ENCODE data around the gene IGFLR1. TPM values are rescaled to one million over a fixed set of nuclear protein-coding genes. Genes with fewer than 3 reads are reported as not detected.
A peak's percentile ranks its signal among the peaks of the same experiment; 100 is the strongest.
"Not testable (repeated sequence)": the region's sequence is repeated elsewhere in the genome, so short reads cannot be mapped to it uniquely, and the experiment has no call there.

Gene IGFLR1
- total RNA-seq, 1 donor from 2014 or later, result 6.3 TPM

GRCh38 chr19:35775298-35776101, 33.2 kb upstream of the IGFLR1 start, which contains the start of gene ARHGAP33:
TSS of gene ARHGAP33 (plus strand) at chr19:35775564. CDS start at chr19:35775659, 95 bp downstream.
- peak within 1 kb of the TSS; percentile 78 for H3K27ac Mint-ChIP-seq (ENCODE audit: unreplicated experiment)
- DNase-seq (ENCODE audit: low read depth, low spot score), result peak; percentile 100
- H3K9me3 Mint-ChIP-seq, result no peaks in the 10 kb centered on the region
- H3K27me3 Mint-ChIP-seq (ENCODE audit: low read depth), result peaks cover 9% of the 10 kb centered on the region
- H3K4me1 Mint-ChIP-seq, result peaks cover 34% of the 10 kb centered on the region
- no peaks in the 10 kb centered on the region for H3K36me3 Mint-ChIP-seq (ENCODE audit: low read depth)
- H3K4me3 Mint-ChIP-seq, result peak within 1 kb of the TSS; percentile 91
- TF ChIP-seq CTCF (conservative IDR thresholded peaks at IDR 0.05), result no peak

- TF ChIP-seq CTCF (conservative IDR thresholded peaks at IDR 0.05), result no peak
- H3K36me3 Mint-ChIP-seq (ENCODE audit: low read depth), result peaks cover 2% of the 10 kb centered on the region
- no peak overlapping the region for H3K27ac Mint-ChIP-seq (ENCODE audit: unreplicated experiment)
- H3K9me3 Mint-ChIP-seq, result no peaks in the 10 kb centered on the region
- peaks cover 9% of the 10 kb centered on the region for H3K27me3 Mint-ChIP-seq (ENCODE audit: low read depth)
- DNase-seq (ENCODE audit: low read depth, low spot score), result no peak
- peaks cover 34% of the 10 kb centered on the region for H3K4me1 Mint-ChIP-seq
- H3K4me3 Mint-ChIP-seq, result peak overlapping the region; percentile 91
Measured at GRCh38 chr19:35775046-35775297, 32.7 kb upstream of the IGFLR1 start.

GRCh38 chr19:35774274-35775045, 32.2 kb upstream of the IGFLR1 start:
- no peak for TF ChIP-seq CTCF (conservative IDR thresholded peaks at IDR 0.05)
- peaks cover 2% of the 10 kb centered on the region for H3K36me3 Mint-ChIP-seq (ENCODE audit: low read depth)
- no peak overlapping the region for H3K27ac Mint-ChIP-seq (ENCODE audit: unreplicated experiment)

GRCh38 chr19:35773020-35773806, 31.0 kb upstream of the IGFLR1 start:
- DNase-seq (ENCODE audit: low read depth, low spot score), result no peak
- H3K4me3 Mint-ChIP-seq, result peak overlapping the region; percentile 71
- H3K4me1 Mint-ChIP-seq, result peaks cover 39% of the 10 kb centered on the region
- H3K27ac Mint-ChIP-seq (ENCODE audit: unreplicated experiment), result no peak overlapping the region
- TF ChIP-seq CTCF (conservative IDR thresholded peaks at IDR 0.05), result no peak
- peaks cover 6% of the 10 kb centered on the region for H3K36me3 Mint-ChIP-seq (ENCODE audit: low read depth)
- H3K27me3 Mint-ChIP-seq (ENCODE audit: low read depth), result peaks cover 9% of the 10 kb centered on the region
- no peaks in the 10 kb centered on the region for H3K9me3 Mint-ChIP-seq

More at GRCh38 chr19:35774274-35775045, 32.2 kb upstream of the IGFLR1 start:
- Mint-ChIP-seq H3K4me3 (peak overlapping the region; percentile 91), H3K9me3 (no peaks in the 10 kb centered on the region), H3K4me1 (peaks cover 34% of the 10 kb centered on the region), H3K27me3 (ENCODE audit: low read depth) (peaks cover 9% of the 10 kb centered on the region)
- no peak for DNase-seq (ENCODE audit: low read depth, low spot score)

- not testable (repeated sequence) for H3K4me3 Mint-ChIP-seq; H3K36me3 Mint-ChIP-seq (ENCODE audit: low read depth); DNase-seq (ENCODE audit: low read depth, low spot score); H3K27me3 Mint-ChIP-seq (ENCODE audit: low read depth); H3K9me3 Mint-ChIP-seq; H3K27ac Mint-ChIP-seq (ENCODE audit: unreplicated experiment)
- H3K4me1 Mint-ChIP-seq, result peaks cover 32% of the 10 kb centered on the region
Measured at GRCh38 chr19:35772362-35772761, 30.1 kb upstream of the IGFLR1 start.
